GM23248 (cell line): ENCODE results near the gene APOL4.

ENCODE experiments used
- EZH2 ChIP-seq: fragments of 200-600 bp; sonication (generic); IDR thresholded peaks from 2 replicates; pipeline ENCODE4 v1.6.1; 2018; ENCODE audit warnings: antibody characterized with exemption, mild to moderate bottlenecking; ENCODE audit not compliant: insufficient read depth, poor library complexity, severe bottlenecking
- EZH2phosphoT487 ChIP-seq: fragments of 200-600 bp; sonication (generic); IDR thresholded peaks from 2 replicates; pipeline ENCODE4 v1.6.1; 2018; ENCODE audit warnings: antibody characterized with exemption, moderate library complexity, mild to moderate bottlenecking, low read depth; ENCODE audit not compliant: insufficient read depth

GRCh38 chr22:36196254-36197064, 5.2 kb downstream of the APOL4 start:
- TF ChIP-seq EZH2 (no peak), EZH2phosphoT487 (no peak)
